ENCODE results near the gene GJB3.

GJB3 gene

GRCh38 chr1:34746785-34747637, 34.0 kb upstream of the GJB3 start:
- Histone ChIP-seq H3K27ac (ENCODE audit: low read length) (no peak overlapping the region), H3K9ac (ENCODE audit: low read length) (no peak overlapping the region), H3K4me1 (ENCODE audit: control insufficient read depth, low read depth, low read length) (no peaks in the 10 kb centered on the region), H3K4me3 (ENCODE audit: low read length) (no peak overlapping the region), H3K27me3 (ENCODE audit: control insufficient read depth, insufficient read depth, low read length) (peaks cover 5% of the 10 kb centered on the region), H3K9me3 (ENCODE audit: control insufficient read depth, low read depth, low read length) (no peaks in the 10 kb centered on the region), H3K36me3 (ENCODE audit: control insufficient read depth, low read depth, low read length) (no peaks in the 10 kb centered on the region)

- Histone ChIP-seq H3K4me1 (ENCODE audit: control insufficient read depth, low read depth, low read length) (no peaks in the 10 kb centered on the region), H3K27me3 (ENCODE audit: control insufficient read depth, insufficient read depth, low read length) (no peaks in the 10 kb centered on the region), H3K27ac (ENCODE audit: low read length) (no peak overlapping the region), H3K36me3 (ENCODE audit: control insufficient read depth, low read depth, low read length) (no peaks in the 10 kb centered on the region), H3K4me3 (ENCODE audit: low read length) (no peak overlapping the region), H3K9ac (ENCODE audit: low read length) (no peak overlapping the region), H3K9me3 (ENCODE audit: control insufficient read depth, low read depth, low read length) (no peaks in the 10 kb centered on the region)
Measured at GRCh38 chr1:34747638-34747941, 33.4 kb upstream of the GJB3 start.

GRCh38 chr1:34749992-34750391, 31.0 kb upstream of the GJB3 start:
- no peak overlapping the region for H3K9ac ChIP-seq (ENCODE audit: low read length)
- no peaks in the 10 kb centered on the region for H3K4me1 ChIP-seq (ENCODE audit: control insufficient read depth, low read depth, low read length)
- H3K27ac ChIP-seq (ENCODE audit: low read length), result no peak overlapping the region
- no peak overlapping the region for H3K4me3 ChIP-seq (ENCODE audit: low read length)
- no peaks in the 10 kb centered on the region for H3K27me3 ChIP-seq (ENCODE audit: control insufficient read depth, insufficient read depth, low read length)
- H3K9me3 ChIP-seq (ENCODE audit: control insufficient read depth, low read depth, low read length), result no peaks in the 10 kb centered on the region
- H3K36me3 ChIP-seq (ENCODE audit: control insufficient read depth, low read depth, low read length), result no peaks in the 10 kb centered on the region

GRCh38 chr1:34750610-34751009, 30.4 kb upstream of the GJB3 start:
- H3K36me3 ChIP-seq (ENCODE audit: control insufficient read depth, low read depth, low read length), result no peaks in the 10 kb centered on the region
- H3K4me3 ChIP-seq (ENCODE audit: low read length), result no peak overlapping the region
- no peak overlapping the region for H3K27ac ChIP-seq (ENCODE audit: low read length)
- H3K9me3 ChIP-seq (ENCODE audit: control insufficient read depth, low read depth, low read length), result no peaks in the 10 kb centered on the region
- no peak overlapping the region for H3K9ac ChIP-seq (ENCODE audit: low read length)
- no peaks in the 10 kb centered on the region for H3K4me1 ChIP-seq (ENCODE audit: control insufficient read depth, low read depth, low read length)
- H3K27me3 ChIP-seq (ENCODE audit: control insufficient read depth, insufficient read depth, low read length), result no peaks in the 10 kb centered on the region

GRCh38 chr1:34753163-34753562, 27.9 kb upstream of the GJB3 start:
- no peak overlapping the region for H3K4me3 ChIP-seq (ENCODE audit: low read length)
- no peaks in the 10 kb centered on the region for H3K4me1 ChIP-seq (ENCODE audit: control insufficient read depth, low read depth, low read length)
- H3K27me3 ChIP-seq (ENCODE audit: control insufficient read depth, insufficient read depth, low read length), result no peaks in the 10 kb centered on the region
- H3K27ac ChIP-seq (ENCODE audit: low read length), result no peak overlapping the region
- no peak overlapping the region for H3K9ac ChIP-seq (ENCODE audit: low read length)
- H3K9me3 ChIP-seq (ENCODE audit: control insufficient read depth, low read depth, low read length), result no peaks in the 10 kb centered on the region
- no peaks in the 10 kb centered on the region for H3K36me3 ChIP-seq (ENCODE audit: control insufficient read depth, low read depth, low read length)

- no peaks in the 10 kb centered on the region for H3K27me3 ChIP-seq (ENCODE audit: control insufficient read depth, insufficient read depth, low read length)
- H3K36me3 ChIP-seq (ENCODE audit: control insufficient read depth, low read depth, low read length), result no peaks in the 10 kb centered on the region
- no peaks in the 10 kb centered on the region for H3K9me3 ChIP-seq (ENCODE audit: control insufficient read depth, low read depth, low read length)
- peaks cover 6% of the 10 kb centered on the region for H3K4me1 ChIP-seq (ENCODE audit: control insufficient read depth, low read depth, low read length)
- no peak within 1 kb of the TSS for H3K4me3 ChIP-seq (ENCODE audit: low read length)
- no peak within 1 kb of the TSS for H3K9ac ChIP-seq (ENCODE audit: low read length)
- no peak within 1 kb of the TSS for H3K27ac ChIP-seq (ENCODE audit: low read length)
Measured at GRCh38 chr1:34754964-34755637, 25.9 kb upstream of the GJB3 start, which contains the start of gene GJB5. Gene GJB5, plus strand, starts transcription at chr1:34755047. Its CDS starts 2,284 bp downstream, at chr1:34757331.

- H3K9me3 ChIP-seq (ENCODE audit: control insufficient read depth, low read depth, low read length), result no peaks in the 10 kb centered on the region
- no peak overlapping the region for H3K27ac ChIP-seq (ENCODE audit: low read length)
- no peak overlapping the region for H3K9ac ChIP-seq (ENCODE audit: low read length)
- peaks cover 6% of the 10 kb centered on the region for H3K4me1 ChIP-seq (ENCODE audit: control insufficient read depth, low read depth, low read length)
- no peak overlapping the region for H3K4me3 ChIP-seq (ENCODE audit: low read length)
- no peaks in the 10 kb centered on the region for H3K36me3 ChIP-seq (ENCODE audit: control insufficient read depth, low read depth, low read length)
- no peaks in the 10 kb centered on the region for H3K27me3 ChIP-seq (ENCODE audit: control insufficient read depth, insufficient read depth, low read length)
Measured at GRCh38 chr1:34755961-34756360, 25.1 kb upstream of the GJB3 start.

- no peaks in the 10 kb centered on the region for H3K27me3 ChIP-seq (ENCODE audit: control insufficient read depth, insufficient read depth, low read length)
- H3K9me3 ChIP-seq (ENCODE audit: control insufficient read depth, low read depth, low read length), result no peaks in the 10 kb centered on the region
- H3K4me3 ChIP-seq (ENCODE audit: low read length), result no peak overlapping the region
- H3K27ac ChIP-seq (ENCODE audit: low read length), result no peak overlapping the region
- H3K9ac ChIP-seq (ENCODE audit: low read length), result no peak overlapping the region
- H3K36me3 ChIP-seq (ENCODE audit: control insufficient read depth, low read depth, low read length), result no peaks in the 10 kb centered on the region
- peaks cover 6% of the 10 kb centered on the region for H3K4me1 ChIP-seq (ENCODE audit: control insufficient read depth, low read depth, low read length)
Measured at GRCh38 chr1:34757386-34757785, 23.6 kb upstream of the GJB3 start.

GRCh38 chr1:34758751-34759150, 22.3 kb upstream of the GJB3 start:
- Histone ChIP-seq H3K27me3 (ENCODE audit: control insufficient read depth, insufficient read depth, low read length) (no peaks in the 10 kb centered on the region), H3K27ac (ENCODE audit: low read length) (no peak overlapping the region), H3K9me3 (ENCODE audit: control insufficient read depth, low read depth, low read length) (no peaks in the 10 kb centered on the region), H3K9ac (ENCODE audit: low read length) (no peak overlapping the region), H3K4me3 (ENCODE audit: low read length) (no peak overlapping the region), H3K36me3 (ENCODE audit: control insufficient read depth, low read depth, low read length) (no peaks in the 10 kb centered on the region), H3K4me1 (ENCODE audit: control insufficient read depth, low read depth, low read length) (peaks cover 12% of the 10 kb centered on the region)

- H3K4me3 ChIP-seq (ENCODE audit: low read length), result no peak within 1 kb of the TSS
- H3K27me3 ChIP-seq (ENCODE audit: control insufficient read depth, insufficient read depth, low read length), result no peaks in the 10 kb centered on the region
- H3K36me3 ChIP-seq (ENCODE audit: control insufficient read depth, low read depth, low read length), result no peaks in the 10 kb centered on the region
- H3K9ac ChIP-seq (ENCODE audit: low read length), result no peak within 1 kb of the TSS
- no peak within 1 kb of the TSS for H3K27ac ChIP-seq (ENCODE audit: low read length)
- no peaks in the 10 kb centered on the region for H3K9me3 ChIP-seq (ENCODE audit: control insufficient read depth, low read depth, low read length)
- H3K4me1 ChIP-seq (ENCODE audit: control insufficient read depth, low read depth, low read length), result peaks cover 12% of the 10 kb centered on the region
Measured at GRCh38 chr1:34759503-34760357, 21.3 kb upstream of the GJB3 start, which contains the start of gene GJB4. Gene GJB4, plus strand, starts transcription at chr1:34759740. Its CDS starts 1,515 bp downstream, at chr1:34761255.

GRCh38 chr1:34761176-34761761, 19.7 kb upstream of the GJB3 start:
- Histone ChIP-seq H3K4me1 (ENCODE audit: control insufficient read depth, low read depth, low read length) (peaks cover 12% of the 10 kb centered on the region), H3K27me3 (ENCODE audit: control insufficient read depth, insufficient read depth, low read length) (no peaks in the 10 kb centered on the region), H3K9me3 (ENCODE audit: control insufficient read depth, low read depth, low read length) (no peaks in the 10 kb centered on the region), H3K36me3 (ENCODE audit: control insufficient read depth, low read depth, low read length) (no peaks in the 10 kb centered on the region), H3K4me3 (ENCODE audit: low read length) (no peak overlapping the region), H3K9ac (ENCODE audit: low read length) (no peak overlapping the region), H3K27ac (ENCODE audit: low read length) (no peak overlapping the region)

All from iPS-18a (cell line).